ENCODE measurements around the gene OR5K2. TPM values are rescaled to one million over a fixed set of nuclear protein-coding genes. Genes with fewer than 3 reads are reported as not detected.

The OR5K2 gene
- total and polyA plus RNA-seq, 10 of the 15 experiments (the other 5 are each of a cell fraction or from before 2014, with no cell fraction given): 0.12 TPM; not detected in 9

GRCh38 chr3:98536456-98537017, 39.1 kb downstream of the OR5K2 start (continued):
- TF ChIP-seq, protein P1, sequence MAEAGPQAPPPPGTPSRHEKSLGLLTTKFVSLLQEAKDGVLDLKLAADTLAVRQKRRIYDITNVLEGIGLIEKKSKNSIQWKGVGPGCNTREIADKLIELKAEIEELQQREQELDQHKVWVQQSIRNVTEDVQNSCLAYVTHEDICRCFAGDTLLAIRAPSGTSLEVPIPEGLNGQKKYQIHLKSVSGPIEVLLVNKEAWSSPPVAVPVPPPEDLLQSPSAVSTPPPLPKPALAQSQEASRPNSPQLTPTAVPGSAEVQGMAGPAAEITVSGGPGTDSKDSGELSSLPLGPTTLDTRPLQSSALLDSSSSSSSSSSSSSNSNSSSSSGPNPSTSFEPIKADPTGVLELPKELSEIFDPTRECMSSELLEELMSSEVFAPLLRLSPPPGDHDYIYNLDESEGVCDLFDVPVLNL (IDR thresholded peaks at IDR 0.05; ENCODE audit: low read depth, low read length): no peak
- TF ChIP-seq HDAC2 (IDR thresholded peaks at IDR 0.05): no peak
- TF ChIP-seq PML (IDR thresholded peaks at IDR 0.05; ENCODE audit: low read length): peak; percentile 99
- peak; percentile 96 for TF ChIP-seq NR2F1 (conservative IDR thresholded peaks at IDR 0.05)
- peak; percentile 98 for TF ChIP-seq SMAD5 (IDR thresholded peaks at IDR 0.05; ENCODE audit: low read depth)
- TF ChIP-seq NRF1 (conservative IDR thresholded peaks at IDR 0.05; ENCODE audit: low read depth, low read length): no peak
- no peak for TF ChIP-seq RELA (IDR thresholded peaks at IDR 0.05; ENCODE audit: borderline replicate concordance, partially characterized antibody)
- peak; percentile 84 for TF ChIP-seq ZNF24 (IDR thresholded peaks at IDR 0.05)
- TF ChIP-seq SPI1 (IDR thresholded peaks at IDR 0.05; ENCODE audit: borderline replicate concordance, insufficient read depth, low read depth, low read length): no peak
- TF ChIP-seq, protein P2, sequence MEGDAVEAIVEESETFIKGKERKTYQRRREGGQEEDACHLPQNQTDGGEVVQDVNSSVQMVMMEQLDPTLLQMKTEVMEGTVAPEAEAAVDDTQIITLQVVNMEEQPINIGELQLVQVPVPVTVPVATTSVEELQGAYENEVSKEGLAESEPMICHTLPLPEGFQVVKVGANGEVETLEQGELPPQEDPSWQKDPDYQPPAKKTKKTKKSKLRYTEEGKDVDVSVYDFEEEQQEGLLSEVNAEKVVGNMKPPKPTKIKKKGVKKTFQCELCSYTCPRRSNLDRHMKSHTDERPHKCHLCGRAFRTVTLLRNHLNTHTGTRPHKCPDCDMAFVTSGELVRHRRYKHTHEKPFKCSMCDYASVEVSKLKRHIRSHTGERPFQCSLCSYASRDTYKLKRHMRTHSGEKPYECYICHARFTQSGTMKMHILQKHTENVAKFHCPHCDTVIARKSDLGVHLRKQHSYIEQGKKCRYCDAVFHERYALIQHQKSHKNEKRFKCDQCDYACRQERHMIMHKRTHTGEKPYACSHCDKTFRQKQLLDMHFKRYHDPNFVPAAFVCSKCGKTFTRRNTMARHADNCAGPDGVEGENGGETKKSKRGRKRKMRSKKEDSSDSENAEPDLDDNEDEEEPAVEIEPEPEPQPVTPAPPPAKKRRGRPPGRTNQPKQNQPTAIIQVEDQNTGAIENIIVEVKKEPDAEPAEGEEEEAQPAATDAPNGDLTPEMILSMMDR (IDR thresholded peaks at IDR 0.05 in 2 of 3, conservative IDR thresholded peaks at IDR 0.05 in 1 of 3; ENCODE audit: control insufficient read depth in 2 of 3, extremely low read depth in 1 of 3, insufficient read depth in 1 of 3, low read depth in 3 of 3, low read length in 3 of 3): no peak
- TF ChIP-seq SMC3 (IDR thresholded peaks at IDR 0.05; ENCODE audit: borderline replicate concordance, low read length): peak; percentile 19; the same call in 1 of the 2 replicates
- TF ChIP-seq MEF2B (IDR thresholded peaks at IDR 0.05; ENCODE audit: partially characterized antibody, poor library complexity, severe bottlenecking): peak; percentile 72
- TF ChIP-seq E4F1 (IDR thresholded peaks at IDR 0.05; ENCODE audit: borderline replicate concordance, partially characterized antibody): no peak
- TF ChIP-seq MXI1 (IDR thresholded peaks at IDR 0.05; ENCODE audit: low read depth, low read length): 0 out of 2 replicates have a peak, but pooled peaks have one; percentile 80
- peak; percentile 85; the same call in 1 of the 2 replicates for TF ChIP-seq NBN (IDR thresholded peaks at IDR 0.05)
- TF ChIP-seq, protein P3, sequence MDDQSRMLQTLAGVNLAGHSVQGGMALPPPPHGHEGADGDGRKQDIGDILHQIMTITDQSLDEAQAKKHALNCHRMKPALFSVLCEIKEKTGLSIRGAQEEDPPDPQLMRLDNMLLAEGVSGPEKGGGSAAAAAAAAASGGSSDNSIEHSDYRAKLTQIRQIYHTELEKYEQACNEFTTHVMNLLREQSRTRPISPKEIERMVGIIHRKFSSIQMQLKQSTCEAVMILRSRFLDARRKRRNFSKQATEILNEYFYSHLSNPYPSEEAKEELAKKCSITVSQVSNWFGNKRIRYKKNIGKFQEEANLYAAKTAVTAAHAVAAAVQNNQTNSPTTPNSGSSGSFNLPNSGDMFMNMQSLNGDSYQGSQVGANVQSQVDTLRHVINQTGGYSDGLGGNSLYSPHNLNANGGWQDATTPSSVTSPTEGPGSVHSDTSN (IDR thresholded peaks at IDR 0.05; ENCODE audit: insufficient replicate concordance, low read depth, low read length): no peak
- peak; percentile 77; the same call in 1 of the 2 replicates for TF ChIP-seq CHD1 (IDR thresholded peaks at IDR 0.05; ENCODE audit: low read depth, low read length)
- TF ChIP-seq, protein P4, sequence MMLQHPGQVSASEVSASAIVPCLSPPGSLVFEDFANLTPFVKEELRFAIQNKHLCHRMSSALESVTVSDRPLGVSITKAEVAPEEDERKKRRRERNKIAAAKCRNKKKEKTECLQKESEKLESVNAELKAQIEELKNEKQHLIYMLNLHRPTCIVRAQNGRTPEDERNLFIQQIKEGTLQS (IDR thresholded peaks at IDR 0.05; ENCODE audit: borderline replicate concordance, extremely low read depth, low read depth, low read length): no peak
- TF ChIP-seq, protein P5, sequence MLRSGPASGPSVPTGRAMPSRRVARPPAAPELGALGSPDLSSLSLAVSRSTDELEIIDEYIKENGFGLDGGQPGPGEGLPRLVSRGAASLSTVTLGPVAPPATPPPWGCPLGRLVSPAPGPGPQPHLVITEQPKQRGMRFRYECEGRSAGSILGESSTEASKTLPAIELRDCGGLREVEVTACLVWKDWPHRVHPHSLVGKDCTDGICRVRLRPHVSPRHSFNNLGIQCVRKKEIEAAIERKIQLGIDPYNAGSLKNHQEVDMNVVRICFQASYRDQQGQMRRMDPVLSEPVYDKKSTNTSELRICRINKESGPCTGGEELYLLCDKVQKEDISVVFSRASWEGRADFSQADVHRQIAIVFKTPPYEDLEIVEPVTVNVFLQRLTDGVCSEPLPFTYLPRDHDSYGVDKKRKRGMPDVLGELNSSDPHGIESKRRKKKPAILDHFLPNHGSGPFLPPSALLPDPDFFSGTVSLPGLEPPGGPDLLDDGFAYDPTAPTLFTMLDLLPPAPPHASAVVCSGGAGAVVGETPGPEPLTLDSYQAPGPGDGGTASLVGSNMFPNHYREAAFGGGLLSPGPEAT (IDR thresholded peaks at IDR 0.05; ENCODE audit: low read depth): peak; percentile 85; the same call in 1 of the 2 replicates
- TF ChIP-seq ATF7 (IDR thresholded peaks at IDR 0.05; ENCODE audit: low read depth): peak; percentile 92
- no peak for TF ChIP-seq KAT2A (conservative IDR thresholded peaks at IDR 0.05; ENCODE audit: control insufficient read depth, low read depth, low read length)
- TF ChIP-seq RB1 (IDR thresholded peaks at IDR 0.05; ENCODE audit: borderline replicate concordance): no peak

Measured in GM12878 (cell line).